SH-SY5Y (cell line): ENCODE results near the gene AK5.

ENCODE experiments used
- GATA2 ChIP-seq: IDR thresholded peaks from 2 replicates; pipeline ENCODE4 v1.6.1; 2011; ENCODE audit warnings: mild to moderate bottlenecking, low read depth, low read length
- GATA3 ChIP-seq: IDR thresholded peaks from 2 replicates; pipeline ENCODE4 v1.6.1; 2011; ENCODE audit warnings: low read depth, mild to moderate bottlenecking, low read length, moderate library complexity

The AK5 gene

DNA sequence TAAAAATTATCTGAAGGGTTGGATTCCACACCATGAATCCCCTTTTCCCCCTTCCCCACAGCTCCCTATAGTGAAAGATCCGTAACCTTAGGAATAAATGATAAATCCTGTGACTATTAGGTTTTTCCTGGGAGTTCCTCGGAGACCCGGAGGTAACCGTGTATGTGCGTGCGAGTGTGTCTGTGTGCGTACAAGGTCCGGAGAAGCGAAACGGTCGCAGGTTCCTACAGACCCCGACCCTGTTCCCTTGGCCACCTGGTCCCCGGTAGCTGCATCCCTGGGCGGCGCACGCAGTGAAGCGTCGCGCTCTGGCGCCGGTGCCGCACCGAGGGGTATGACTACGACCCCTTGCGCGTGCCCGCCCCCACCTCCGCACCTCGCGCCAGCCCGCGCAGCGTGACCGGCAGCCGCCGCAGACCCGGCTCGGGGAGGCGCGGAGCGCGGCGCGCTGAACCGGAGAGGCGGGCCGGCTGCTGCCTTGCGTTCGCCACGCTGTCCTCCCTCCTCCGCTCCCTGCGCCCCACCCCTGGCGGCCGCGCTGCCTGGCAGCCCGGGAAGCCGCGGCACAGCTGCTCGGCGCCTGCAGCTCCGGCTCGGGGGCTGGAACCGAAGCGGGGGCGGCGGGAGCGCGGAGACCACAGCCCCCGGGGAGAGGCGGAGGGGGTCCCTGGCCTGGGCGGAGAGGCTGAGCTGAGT is at the start of gene AK5:
AK5 (plus strand) TSS at position 529 of the 696 bp plus-strand sequence. CDS start 295 bp downstream, outside the sequence.
- TF ChIP-seq GATA3: no peak
- no peak for TF ChIP-seq GATA2

DNA sequence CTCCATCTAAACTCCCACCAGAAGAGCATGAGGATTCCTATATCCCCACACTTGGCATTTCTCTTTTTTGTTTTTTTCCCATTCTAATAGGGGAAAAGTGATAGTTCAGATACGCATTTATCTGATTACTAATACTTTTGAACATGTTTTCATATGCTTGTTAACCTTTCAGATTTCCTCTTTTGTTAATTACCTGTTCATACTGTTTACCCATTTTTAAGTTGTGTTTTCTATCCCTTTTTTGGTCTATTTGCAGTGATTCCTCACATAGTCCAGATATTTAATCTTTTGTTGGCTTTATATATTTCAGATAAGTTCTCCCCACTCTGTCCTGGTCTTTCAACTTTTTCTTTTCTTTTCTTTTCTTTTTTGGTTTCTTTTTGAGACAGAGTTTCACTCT is 49.0 kb upstream of the AK5 start:
- no peak for TF ChIP-seq GATA2
- no peak for TF ChIP-seq GATA3

DNA sequence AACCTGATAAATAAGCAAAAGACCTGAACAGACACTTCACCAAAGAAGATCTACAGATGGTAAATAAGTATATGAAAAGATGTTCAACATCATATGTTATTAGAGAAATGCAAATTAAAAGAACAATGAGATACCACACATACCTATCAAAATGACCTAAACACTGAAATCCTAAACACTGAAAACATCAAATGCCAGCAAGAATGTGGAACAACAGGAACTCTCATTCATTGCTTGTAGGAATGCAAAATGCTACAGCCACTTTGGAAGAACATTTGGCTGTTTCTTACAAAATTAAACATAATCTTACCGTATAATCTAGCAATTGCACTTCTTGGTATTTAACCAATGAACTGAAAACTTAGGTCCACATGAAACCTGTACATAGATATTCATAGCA is 47.7 kb upstream of the AK5 start:
- TF ChIP-seq GATA2: no peak
- no peak for TF ChIP-seq GATA3

- no peak for TF ChIP-seq GATA3
- no peak for TF ChIP-seq GATA2
These were observed 46.9 kb upstream of the AK5 start for GRCh38 chr1:77234943-77235342.

- TF ChIP-seq GATA3 (no peak), GATA2 (no peak)
These were observed 43.4 kb upstream of the AK5 start for GRCh38 chr1:77238462-77238861.

- no peak for TF ChIP-seq GATA2
These were observed 42.5 kb upstream of the AK5 start for GRCh38 chr1:77239311-77239710.

DNA sequence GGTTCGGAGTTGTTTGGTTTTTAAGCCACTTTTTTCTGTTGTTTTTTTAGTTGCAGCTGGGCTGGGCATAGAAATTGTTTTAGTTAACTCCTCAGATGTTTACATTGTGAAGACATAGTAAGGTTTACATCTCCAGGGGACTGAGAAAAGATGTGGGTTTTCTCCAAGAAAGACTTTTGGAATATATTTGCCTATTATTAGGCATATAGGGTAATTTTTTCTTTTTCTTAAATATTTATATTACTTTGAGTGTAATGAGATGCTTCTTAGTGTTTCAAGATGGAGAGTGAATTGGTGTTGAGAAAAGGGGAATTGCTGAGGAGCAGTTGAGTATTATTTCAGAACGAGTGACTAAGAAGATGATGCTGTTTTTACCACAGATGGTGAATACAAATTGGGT is 36.0 kb upstream of the AK5 start:
- TF ChIP-seq GATA2 (no peak), GATA3 (no peak)

DNA sequence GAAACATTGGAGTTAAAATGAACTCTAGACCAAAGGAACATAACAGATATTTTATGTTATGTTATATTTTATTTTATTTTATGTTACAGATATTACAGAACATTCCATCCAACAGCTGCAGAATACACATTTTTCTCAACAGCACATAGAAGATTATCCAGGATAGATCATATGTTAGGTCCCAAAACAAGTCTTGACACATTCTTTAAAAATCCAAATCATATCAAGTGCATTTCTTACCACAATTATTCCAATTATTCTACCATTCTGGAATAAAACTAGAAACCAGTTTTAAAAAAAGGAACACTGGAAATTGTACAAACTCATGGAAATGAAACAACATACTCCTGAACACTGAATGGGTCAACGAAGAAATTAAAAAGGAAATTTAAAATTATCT is 31.7 kb upstream of the AK5 start:
- TF ChIP-seq GATA2: no peak
- TF ChIP-seq GATA3: no peak

DNA sequence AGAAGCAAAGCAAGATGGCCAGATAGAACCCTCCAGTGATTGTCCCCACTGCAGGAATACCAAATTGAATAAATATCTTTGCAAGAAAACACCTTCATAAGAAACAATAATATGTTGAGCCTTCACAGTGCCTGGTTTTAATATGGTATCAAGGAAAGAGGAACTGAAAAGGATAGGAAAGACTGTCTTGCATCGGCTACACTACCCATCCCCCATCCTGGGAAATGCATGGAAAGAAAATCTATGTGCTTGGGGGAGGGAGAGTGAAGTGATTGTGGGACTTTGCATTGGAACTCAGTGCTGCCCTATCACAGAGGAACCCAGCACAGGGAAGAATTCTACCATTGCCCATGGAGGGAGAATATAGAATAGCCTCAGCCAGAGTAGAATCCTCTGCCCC is 28.6 kb upstream of the AK5 start:
- TF ChIP-seq GATA3 (no peak), GATA2 (no peak)

DNA sequence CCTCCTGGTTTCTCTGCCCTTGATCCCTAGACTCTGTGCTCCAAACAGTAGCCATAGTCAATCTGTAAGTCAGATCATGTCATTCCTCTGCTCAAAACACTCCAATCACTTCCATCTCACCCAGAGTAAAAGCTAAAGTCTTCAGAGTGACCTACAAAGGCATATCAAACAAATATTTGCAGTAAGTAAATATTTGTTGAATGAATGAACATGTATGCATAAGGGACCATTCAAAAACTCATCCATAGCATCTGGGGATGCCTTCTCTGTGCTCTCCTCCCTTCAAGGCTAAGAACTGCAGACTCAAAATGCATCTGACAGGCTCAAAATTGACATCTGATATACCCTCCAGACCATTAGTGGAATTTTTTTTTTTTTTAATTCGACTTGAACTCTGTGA is 18.1 kb upstream of the AK5 start:
- TF ChIP-seq GATA3: no peak; the same call in 1 of the 2 replicates
- TF ChIP-seq GATA2: no peak

- no peak for TF ChIP-seq GATA3
- TF ChIP-seq GATA2: no peak
These were observed 16.6 kb upstream of the AK5 start for GRCh38 chr1:77265180-77265579.

DNA sequence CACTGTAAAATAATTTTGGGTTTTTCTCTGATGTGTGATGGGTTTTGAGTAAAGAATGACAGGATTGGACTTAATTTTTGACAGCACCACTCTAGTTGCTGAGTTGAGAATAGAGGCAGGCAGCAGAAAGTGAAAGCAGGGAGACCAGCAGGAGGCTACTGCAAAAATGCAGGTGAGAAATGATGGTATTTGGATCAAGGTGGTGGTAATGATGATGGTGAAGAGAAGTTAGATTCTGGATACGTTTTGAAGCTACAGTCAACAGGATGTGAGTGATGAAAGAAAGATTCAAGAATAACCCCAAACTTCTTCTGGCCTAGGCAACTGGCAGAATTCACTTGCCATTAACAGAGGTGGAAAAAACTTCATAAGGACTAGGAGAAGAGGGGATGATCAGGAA is 14.8 kb upstream of the AK5 start:
- TF ChIP-seq GATA3: no peak
- TF ChIP-seq GATA2: no peak

DNA sequence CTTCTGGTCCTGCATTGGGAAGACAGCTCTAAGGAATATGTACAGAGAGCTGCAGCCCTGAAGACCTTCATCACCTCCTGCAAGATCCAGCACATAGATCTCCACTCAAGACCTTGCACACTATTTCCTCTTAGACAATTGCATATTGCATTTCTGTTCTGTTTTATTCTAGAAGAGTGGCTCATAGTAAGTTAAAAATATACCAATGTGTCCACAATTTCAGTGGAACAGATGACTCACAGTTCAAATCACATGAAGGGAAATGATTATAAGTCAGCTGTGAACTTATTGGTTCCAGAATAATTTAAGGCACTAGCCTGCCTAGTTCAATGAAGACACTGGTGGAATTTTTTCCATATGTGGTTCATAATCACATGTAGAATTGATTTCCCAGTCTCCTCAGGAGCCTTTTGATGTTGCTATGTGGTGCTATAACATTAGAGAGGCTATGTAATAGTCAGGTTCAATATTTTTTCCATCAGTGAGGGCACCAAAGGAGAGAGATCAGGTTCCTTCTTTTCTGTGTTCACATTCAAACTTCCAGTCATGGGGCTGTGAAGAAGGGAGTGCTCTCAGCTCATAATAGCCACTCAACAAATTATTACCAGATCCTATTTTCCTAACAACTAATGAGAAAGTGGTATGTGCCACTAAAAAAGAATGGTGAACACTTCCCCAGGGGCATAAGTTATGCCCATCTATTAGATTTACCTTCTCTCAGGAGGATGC is 9.8 kb upstream of the AK5 start:
- no peak for TF ChIP-seq GATA3
- TF ChIP-seq GATA2: no peak

GRCh38 chr1:77273891-77274290 is 7.9 kb upstream of the AK5 start:
- TF ChIP-seq GATA2 (no peak), GATA3 (no peak)

DNA sequence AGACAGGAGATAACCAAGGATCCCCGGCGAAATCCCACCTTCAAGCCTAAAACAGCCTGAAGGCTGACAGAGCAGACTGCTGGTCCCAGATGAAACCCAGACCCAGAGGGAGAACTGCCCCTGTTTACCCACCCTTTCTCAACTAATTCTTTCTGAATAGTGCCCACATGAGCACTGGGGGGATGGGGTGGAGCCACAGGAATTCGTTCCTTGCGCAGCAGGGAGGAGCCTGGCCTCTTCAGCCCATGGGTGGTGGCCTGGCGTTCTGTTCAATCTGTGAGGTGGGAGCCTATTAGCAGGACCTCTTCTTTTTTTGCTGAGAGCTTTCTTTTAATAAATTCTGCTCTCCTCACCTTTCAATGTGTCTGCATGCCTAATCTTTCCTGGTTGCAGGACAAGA is 6.6 kb upstream of the AK5 start:
- no peak for TF ChIP-seq GATA3
- TF ChIP-seq GATA2: no peak

- TF ChIP-seq GATA3 (no peak), GATA2 (no peak)
These were observed 4.9 kb upstream of the AK5 start for GRCh38 chr1:77276941-77277340.
